ENCODE results near the gene TSPAN32.

TSPAN32 gene

DNA sequence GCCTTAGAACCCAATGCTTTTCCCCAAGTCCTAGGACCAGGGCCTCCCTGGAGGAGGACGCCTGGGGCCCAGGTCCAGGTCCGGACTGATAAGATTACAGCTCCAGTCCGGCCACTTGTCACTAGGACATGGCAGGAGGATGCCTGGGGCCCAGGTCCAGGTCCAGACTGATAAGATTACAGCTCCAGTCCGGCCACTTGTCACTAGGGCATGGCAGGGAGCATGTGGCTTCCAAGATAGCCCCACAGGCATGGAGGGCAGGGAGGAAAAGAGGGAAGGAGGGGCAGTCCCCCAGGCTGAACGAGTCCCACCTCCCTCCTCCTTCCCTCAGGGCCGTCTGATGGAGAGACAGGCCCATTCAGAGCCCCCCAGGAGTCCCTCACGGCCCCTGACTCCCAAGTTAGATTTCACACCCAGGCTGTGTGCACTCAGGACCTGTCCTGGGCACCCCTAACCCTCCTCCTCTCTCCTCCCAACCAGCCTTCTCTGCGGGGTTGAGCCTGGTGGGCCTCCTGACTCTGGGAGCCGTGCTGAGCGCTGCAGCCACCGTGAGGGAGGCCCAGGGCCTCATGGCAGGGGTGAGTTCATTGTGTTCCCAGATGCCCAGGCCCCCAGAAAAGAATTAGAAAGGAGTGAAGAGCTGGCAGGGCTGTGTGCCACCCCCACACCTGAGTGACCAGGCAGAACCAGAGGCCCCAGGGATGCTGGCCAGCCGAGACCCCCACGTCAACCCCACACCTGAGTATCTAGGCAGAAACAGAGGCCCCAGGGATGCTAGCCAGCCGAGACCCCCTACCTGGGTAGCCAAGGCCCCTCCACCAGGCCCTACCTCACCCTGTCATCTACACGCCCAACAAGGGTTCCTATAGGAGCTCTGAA, 2.1 kb downstream of the TSPAN32 start:
- no peak for DNase-seq (ENCODE audit: low spot score in 2 of 2)
- Mint-ChIP-seq H3K36me3 (no peaks in the 10 kb centered on the region), H3K4me3 (peak overlapping the region; percentile 89), H3K4me1 (peaks cover 78% of the 10 kb centered on the region), H3K27ac (peak overlapping the region; percentile 98), H3K9me3 (no peaks in the 10 kb centered on the region)
- ATAC-seq, result no peak

DNA sequence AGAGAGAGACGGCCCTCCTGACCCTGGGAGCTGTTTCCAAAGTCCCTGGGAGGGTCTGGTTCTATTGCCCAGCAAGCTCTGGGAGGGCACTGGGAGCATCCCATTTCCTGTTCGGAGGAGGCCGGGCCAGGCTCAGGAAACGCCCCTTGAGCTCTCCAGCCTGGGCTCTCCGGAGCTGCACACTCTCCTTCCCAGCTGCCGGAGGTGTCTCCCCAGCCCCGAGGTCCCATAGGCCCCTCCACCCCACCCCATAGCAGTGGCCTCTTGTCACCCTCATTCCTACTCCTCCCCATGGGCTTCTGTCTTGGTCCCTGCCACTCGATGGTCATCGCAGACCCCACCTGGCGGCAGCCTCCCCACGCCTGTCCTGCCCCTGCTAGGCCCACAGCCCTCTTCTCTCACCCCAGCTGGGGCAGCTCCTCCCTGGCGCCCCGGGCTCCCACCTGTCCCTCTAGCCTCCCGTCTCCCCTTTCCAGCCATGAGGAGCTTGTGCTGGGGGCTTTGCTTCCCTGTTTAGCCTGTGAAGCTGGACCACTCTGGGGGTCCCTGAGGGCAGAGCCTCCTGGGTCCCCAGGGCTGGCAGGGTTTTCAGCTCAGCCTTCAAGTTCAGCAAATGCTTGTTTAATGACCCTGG, 2.8 kb downstream of the TSPAN32 start:
- Mint-ChIP-seq H3K27ac (peak overlapping the region; percentile 98), H3K36me3 (no peaks in the 10 kb centered on the region), H3K9me3 (no peaks in the 10 kb centered on the region), H3K4me1 (peaks cover 73% of the 10 kb centered on the region), H3K4me3 (peak overlapping the region; percentile 89)
- DNase-seq (ENCODE audit: low spot score in 2 of 2) (no peak), ATAC-seq (no peak)

DNA sequence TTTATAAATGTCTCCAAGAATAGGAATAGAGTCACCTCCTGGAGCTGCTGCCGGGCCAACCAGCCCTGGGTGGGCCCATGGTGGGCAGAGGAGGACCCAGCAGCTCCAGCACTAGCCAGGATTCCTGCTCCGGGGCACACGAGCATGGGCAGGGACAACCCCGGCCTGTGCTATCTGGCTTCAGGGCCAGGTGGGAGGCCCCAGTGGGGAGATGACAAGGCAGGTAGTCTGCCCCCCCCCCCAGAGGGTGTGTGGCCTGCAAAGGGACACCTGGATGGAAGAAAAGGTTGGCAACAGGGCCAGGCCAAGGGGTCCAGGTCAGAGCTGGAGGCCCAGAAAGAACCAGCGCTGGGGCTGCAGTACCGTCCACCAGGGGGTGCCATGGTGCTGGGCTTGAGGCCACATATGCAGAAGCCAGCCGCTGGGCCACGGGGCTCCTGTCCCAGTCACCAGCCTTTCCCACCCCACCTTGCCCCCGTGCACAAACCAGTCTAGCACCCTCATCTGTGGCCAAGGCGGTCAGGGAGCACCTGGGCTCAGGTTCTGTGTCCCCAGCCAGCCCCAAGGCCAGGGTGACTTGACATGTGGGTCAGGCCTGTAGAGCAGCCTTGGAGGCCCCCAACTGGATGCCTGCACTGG, 3.4 kb downstream of the TSPAN32 start:
- Mint-ChIP-seq H3K9me3 (no peaks in the 10 kb centered on the region), H3K27ac (peak overlapping the region; percentile 98), H3K36me3 (no peaks in the 10 kb centered on the region), H3K4me1 (peaks cover 70% of the 10 kb centered on the region), H3K4me3 (peak overlapping the region; percentile 89)
- DNase-seq (ENCODE audit: low spot score in 2 of 2) (peak; percentile 89 to 95), ATAC-seq (peak; percentile 59)

DNA sequence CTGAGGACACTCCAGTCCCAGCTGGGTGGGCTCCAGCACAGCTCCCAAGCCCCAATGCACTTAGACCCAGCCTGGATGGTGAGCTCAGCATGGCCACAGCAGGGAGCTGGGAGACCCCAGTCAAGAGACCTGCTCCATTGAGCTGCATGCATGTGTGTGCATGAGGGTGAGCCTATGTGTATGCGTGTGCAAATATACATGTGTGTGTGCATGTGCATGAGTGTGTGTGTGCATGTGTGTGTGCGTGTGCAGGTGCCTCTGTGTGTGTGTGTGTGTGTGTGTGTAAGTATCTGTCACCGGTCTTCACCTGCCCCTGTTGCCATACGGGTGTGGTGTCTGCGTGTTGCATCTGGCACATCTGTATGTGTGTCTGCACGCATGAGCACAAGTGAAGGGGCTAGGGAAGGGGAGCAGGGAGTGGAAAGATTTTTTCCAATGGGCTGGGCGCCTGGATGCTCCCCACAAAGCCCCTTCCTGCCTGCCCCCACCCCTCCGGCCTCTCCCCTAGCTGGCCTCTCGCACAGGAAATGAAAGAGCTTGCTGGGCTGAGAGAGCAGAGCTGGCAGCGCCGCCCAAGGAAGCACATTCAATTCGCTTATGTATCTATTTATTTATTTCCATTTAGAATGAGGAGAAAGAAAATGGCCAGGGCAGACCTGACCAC, 4.1 kb downstream of the TSPAN32 start:
- peak in 1 of 2 donors; percentile 63 for DNase-seq (ENCODE audit: low spot score in 2 of 2)
- Mint-ChIP-seq H3K4me3 (peak overlapping the region; percentile 89), H3K4me1 (peaks cover 64% of the 10 kb centered on the region), H3K36me3 (no peaks in the 10 kb centered on the region), H3K9me3 (no peaks in the 10 kb centered on the region), H3K27ac (peak overlapping the region; percentile 98)
- peak; percentile 0 for ATAC-seq

DNA sequence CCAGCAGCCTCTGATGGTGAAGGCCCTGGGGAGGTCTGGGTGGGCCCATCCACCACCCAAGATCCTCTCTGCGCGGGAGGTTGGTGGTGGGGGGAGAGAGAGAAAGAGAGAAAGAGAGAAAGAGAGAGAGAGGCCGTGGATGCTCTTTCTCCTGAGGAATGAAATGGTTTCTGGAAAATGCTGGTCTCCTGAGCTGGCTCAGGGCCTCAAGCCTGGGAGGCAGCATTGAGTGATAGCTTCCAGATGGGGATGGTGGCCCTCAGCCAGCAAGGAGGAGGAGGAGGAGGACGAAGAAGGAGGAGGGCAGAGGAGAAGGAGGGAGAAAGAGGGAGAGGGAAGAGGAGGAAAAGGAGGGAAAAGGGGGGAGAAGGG, 4.6 kb downstream of the TSPAN32 start:
- Mint-ChIP-seq H3K4me3 (peak overlapping the region; percentile 89), H3K4me1 (peaks cover 61% of the 10 kb centered on the region)
- DNase-seq (ENCODE audit: low spot score in 2 of 2), result no peak

DNA sequence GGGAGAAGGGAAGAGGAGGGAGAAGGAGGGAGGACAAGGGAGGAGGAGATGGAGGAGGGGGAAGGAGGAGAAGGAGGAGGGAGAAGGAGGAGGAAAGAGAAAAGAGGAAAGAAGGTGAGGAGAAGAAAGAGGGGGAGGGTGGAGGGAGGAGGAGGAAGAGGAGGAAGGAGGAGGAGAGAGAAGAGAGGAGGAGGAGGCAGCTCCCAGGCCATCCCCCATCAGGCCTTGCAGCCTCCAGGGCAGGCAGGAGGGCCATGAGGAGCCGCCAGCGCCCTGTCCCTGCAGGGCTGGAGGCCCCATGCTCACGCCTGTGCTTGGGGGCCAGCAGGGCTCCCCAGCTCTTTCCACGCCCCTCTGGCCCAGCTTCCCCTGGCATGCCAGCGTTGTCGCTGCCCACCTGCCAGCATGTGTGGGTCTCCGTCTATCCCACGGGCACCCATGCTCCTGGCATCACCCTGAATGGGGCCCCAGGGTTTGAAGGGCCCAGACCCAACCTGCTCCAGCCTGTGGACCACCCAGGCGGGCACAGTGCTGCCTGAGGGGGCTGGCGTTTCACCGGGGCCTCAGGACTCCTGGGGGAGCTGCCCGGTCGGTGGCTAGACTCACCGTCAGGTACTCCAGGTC, 5.2 kb downstream of the TSPAN32 start:
- DNase-seq (ENCODE audit: low spot score in 2 of 2) (no peak), ATAC-seq (no peak)
- peak overlapping the region; percentile 89 for H3K4me3 Mint-ChIP-seq

More for the DNA sequence above, 4.6 kb downstream of the TSPAN32 start:
- Mint-ChIP-seq H3K27ac (peak overlapping the region; percentile 98), H3K9me3 (no peaks in the 10 kb centered on the region), H3K36me3 (no peaks in the 10 kb centered on the region)
- no peak for ATAC-seq

DNA sequence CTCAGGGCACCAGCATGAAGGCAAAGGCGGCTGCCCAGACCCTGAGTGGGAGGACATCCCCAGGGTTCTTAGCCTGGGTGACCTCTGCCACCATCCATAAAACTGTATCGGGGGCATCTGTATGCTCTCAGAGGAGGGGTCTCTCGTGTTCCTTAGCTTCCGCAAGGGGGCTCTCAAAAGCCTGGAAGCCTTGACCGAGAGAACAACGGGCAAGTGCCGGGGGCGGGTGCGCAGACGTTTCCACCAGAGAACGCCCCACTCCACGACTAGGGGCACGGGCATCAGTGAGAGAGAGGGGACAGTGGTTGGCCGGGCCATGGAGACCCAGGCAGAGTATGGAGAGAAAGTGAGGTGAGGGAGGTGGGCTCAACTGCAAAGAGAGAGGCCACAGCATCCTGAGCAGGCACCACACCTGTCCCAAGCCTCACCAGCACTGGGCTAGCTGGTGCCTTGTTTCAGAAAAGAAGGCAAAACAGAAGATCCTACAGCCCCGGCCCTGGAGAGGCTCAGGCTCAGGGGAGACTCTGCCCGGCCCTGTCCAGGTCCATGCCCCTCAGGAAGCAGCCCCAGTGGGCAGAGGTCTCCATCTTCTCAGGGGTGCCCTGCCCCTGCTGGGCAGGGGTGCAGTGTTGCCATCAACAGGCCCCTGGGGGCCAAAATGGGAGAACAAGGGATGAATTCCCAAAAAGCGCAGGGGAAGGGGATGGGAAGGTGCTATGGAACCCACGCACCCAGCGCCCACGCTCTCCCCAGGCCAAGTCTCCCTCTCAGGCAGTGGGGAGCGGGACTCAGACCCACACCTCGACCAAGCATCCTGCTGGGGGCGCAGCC, 5.9 kb downstream of the TSPAN32 start:
- no peaks in the 10 kb centered on the region for H3K36me3 Mint-ChIP-seq
- H3K9me3 Mint-ChIP-seq, result no peaks in the 10 kb centered on the region
- DNase-seq (ENCODE audit: low spot score in 2 of 2), result no peak
- H3K27ac Mint-ChIP-seq, result peak overlapping the region; percentile 98
- H3K4me1 Mint-ChIP-seq, result peaks cover 52% of the 10 kb centered on the region
- H3K4me3 Mint-ChIP-seq, result peak overlapping the region; percentile 89
- no peak for ATAC-seq

More for the DNA sequence above, 5.2 kb downstream of the TSPAN32 start:
- Mint-ChIP-seq H3K9me3 (no peaks in the 10 kb centered on the region), H3K27ac (peak overlapping the region; percentile 98), H3K36me3 (no peaks in the 10 kb centered on the region), H3K4me1 (peaks cover 60% of the 10 kb centered on the region)

DNA sequence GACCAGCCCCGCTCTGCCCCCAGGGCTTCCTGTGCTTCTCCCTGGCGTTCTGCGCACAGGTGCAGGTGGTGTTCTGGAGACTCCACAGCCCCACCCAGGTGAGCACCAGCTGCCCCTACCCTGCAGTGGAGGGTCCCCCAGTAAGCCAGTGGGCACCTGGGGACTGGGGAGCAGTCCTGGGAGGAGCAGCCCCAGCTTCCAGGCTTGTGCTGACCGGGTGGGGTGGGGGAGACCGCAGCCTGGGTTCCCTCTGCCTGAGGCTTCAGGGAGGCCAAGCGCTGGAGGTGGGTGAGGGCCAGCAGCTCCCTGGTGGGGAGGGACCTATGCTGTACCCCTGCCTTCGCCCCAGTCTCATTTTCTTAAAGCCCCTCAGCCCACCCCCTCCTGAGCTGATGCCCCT, 6.9 kb downstream of the TSPAN32 start:
- H3K4me1 Mint-ChIP-seq, result peaks cover 49% of the 10 kb centered on the region
- DNase-seq (ENCODE audit: low spot score in 2 of 2), result no peak
- ATAC-seq, result no peak
- H3K36me3 Mint-ChIP-seq, result no peaks in the 10 kb centered on the region
- no peaks in the 10 kb centered on the region for H3K9me3 Mint-ChIP-seq
- H3K4me3 Mint-ChIP-seq, result no peak overlapping the region
- no peak overlapping the region for H3K27ac Mint-ChIP-seq

DNA sequence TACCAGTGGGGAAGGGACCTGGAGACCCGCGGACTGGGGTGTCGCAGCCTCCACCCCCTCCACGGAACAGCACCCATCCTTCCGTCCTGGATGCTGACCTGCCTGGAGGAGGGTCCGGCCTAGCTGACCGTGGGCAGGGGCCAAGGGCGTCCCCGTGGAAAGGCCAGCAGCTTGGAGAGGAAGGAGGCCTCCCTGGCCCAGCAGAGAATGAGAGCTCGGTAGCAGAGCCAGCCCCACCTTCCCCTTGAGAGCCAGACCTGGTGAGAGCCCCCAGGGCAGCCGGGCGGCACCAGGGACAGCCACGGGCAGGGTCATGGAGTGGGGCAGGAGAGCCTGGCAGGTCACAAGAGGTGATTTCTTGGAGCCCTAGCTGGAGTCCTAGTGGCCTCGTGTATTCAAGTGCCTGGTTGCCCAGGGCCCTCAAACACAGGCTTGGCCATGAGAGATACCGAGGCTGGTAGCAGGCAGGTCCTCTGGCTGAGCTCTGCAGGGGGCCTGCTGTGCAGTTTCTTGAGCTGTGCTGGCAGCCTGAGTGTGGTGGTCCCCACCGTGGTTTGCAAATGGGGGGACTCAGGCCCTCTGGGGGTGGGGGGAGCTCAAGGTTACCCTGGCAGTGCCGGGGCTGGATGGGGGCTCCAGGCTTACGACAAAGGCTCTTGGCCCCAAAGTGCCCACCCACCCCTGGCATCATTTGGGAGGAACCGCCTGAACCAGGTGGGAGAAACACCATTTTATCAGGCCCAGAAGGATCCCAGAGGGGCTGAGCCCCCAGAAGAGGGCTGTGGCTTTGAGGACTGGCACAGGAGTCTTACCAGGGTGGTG, 7.6 kb downstream of the TSPAN32 start:
- no peaks in the 10 kb centered on the region for H3K9me3 Mint-ChIP-seq
- no peak overlapping the region for H3K4me3 Mint-ChIP-seq
- H3K36me3 Mint-ChIP-seq, result no peaks in the 10 kb centered on the region
- H3K27ac Mint-ChIP-seq, result peak overlapping the region; percentile 6
- ATAC-seq, result no peak
- H3K4me1 Mint-ChIP-seq, result peaks cover 42% of the 10 kb centered on the region
- no peak for DNase-seq (ENCODE audit: low spot score in 2 of 2)

DNA sequence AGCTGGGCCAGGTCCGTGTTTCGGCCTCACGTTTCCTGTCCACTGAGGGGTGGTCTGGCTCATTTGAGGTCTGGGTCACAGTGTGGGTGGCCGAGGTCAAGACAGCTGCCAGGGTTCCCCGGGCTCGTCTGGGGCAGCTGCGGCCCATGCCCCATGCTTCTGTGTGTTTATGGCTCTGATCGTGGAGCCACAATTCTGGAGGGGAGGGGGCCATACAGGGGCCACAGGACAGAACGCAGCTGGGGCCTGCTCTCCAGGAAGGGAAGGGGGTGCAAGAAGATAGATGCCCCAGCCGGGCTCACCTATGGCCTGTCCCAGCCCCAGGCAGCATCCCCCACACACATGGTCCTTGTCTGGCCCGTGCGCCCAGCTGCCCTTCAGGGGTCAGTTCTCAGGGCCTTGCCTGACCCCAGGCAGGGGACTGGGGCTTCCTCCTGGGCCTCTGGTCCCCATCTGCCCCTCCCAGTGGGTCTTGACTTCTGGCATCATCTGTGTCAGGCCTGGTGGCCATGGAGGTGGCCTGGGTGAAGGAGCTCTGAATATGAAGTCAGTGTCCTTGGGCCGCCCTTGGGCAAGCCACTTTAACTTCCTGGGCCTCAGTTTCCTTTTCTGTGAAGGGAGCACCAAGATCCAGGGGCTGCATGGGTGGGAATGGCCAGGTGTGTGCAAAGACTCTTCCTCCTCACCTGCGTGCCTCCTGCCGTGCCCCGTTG, 8.4 kb downstream of the TSPAN32 start:
- no peaks in the 10 kb centered on the region for H3K9me3 Mint-ChIP-seq
- peaks cover 34% of the 10 kb centered on the region for H3K4me1 Mint-ChIP-seq
- ATAC-seq (no peak), DNase-seq (ENCODE audit: low spot score in 2 of 2) (no peak)
- no peaks in the 10 kb centered on the region for H3K36me3 Mint-ChIP-seq
- peak overlapping the region; percentile 6 for H3K27ac Mint-ChIP-seq
- H3K4me3 Mint-ChIP-seq, result no peak overlapping the region

DNA sequence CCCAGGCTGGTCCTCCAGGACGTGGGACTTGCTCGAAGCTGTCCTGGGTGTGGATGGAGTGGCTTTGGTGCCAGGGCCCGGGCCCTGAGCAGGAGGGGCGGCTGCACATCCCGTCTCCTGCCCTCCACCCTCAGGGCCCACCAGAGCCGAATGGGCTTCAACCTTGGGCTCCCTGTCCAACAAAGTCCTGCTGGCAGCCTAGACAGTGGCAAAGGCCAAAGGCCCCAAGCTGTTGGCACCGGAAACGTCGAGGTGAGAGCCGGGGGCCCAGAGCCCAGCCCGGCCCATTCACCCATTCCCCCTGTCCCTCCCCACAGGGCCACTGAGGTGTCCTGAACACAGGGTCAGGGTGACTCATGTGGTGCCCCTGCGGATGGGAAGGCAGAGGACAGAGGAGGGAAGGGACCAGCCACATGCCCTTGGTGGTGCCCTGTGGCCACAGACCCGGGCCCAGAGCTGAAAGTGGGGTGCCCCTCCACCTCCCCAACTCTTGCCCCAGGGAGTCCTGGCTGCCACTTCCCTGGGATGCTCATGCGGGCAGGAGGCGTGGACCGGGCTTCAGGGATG, 9.1 kb downstream of the TSPAN32 start:
- H3K4me1 Mint-ChIP-seq, result peaks cover 28% of the 10 kb centered on the region
- DNase-seq (ENCODE audit: low spot score in 2 of 2) (no peak), ATAC-seq (no peak)
- no peaks in the 10 kb centered on the region for H3K9me3 Mint-ChIP-seq
- peak overlapping the region; percentile 6 for H3K27ac Mint-ChIP-seq
- H3K4me3 Mint-ChIP-seq, result no peak overlapping the region
- H3K36me3 Mint-ChIP-seq, result no peaks in the 10 kb centered on the region

DNA sequence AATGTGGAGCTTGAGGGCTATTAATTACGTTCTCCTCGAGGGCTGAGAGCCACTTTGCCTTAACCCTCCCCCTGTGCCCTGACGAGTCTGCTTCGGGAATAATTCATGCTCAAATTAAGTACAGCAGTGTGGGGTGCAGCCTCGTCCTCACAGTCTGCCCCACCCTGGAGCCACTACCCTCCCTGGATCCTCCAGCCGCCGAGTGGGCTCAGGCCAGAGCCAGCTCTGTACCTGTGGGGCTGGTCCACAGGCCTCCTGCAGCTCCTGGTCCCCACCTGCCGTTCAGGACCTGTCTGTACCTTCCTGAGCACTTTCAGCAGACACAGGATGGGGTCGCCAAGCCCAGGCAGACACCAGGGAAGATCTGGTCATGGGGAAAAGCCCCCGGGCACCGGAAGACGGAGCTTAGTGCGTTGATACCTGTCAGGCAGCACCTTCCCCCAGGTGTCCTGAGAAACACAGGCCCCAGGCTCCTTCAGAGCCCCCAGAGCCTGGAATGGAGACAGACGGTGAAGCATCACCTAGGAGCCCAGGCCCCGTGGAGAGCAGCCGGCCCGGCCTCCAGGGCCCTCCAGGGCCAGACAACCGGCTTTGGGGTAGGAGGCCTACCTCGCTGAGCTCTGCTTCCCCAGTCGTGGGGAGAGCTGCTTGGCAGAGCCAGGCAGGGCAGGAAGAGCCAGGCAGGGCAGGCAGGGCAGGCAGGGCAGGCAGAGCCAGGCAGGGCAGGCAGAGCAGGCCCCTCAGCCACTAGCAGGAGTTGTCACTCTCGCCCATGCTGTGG, 9.7 kb downstream of the TSPAN32 start:
- H3K36me3 Mint-ChIP-seq, result no peaks in the 10 kb centered on the region
- ATAC-seq (no peak), DNase-seq (ENCODE audit: low spot score in 2 of 2) (no peak)
- H3K4me3 Mint-ChIP-seq, result no peak overlapping the region
- H3K4me1 Mint-ChIP-seq, result peaks cover 22% of the 10 kb centered on the region
- H3K9me3 Mint-ChIP-seq, result no peaks in the 10 kb centered on the region
- H3K27ac Mint-ChIP-seq, result peak overlapping the region; percentile 6

Measured in stimulated activated effector memory CD8-positive, alpha-beta T cell treated with anti-CD3 and anti-CD28 coated beads, Interleukin-12 subunit alpha, Interleukin-12 subunit beta, amount 100 ng/mL, for 72 hours (primary cell).